K562 (cell line): ENCODE measurements around the gene SLC44A5. TPM values are rescaled to one million over a fixed set of nuclear protein-coding genes. Genes with fewer than 3 reads are reported as not detected.

ENCODE experiments used
- ATAC-seq: fragments of 200-7000 bp; cut with Tn5 transposase; 3 replicates; pipeline ENCODE4 v1.9.1; 2020; ENCODE audit warnings: moderate library complexity
- BruUV-seq: library from RNA; stranded (reverse); fragments of 400-500 nt; replicated peaks from 2 replicates; lab custom pipeline; 2021; lab: Mats Ljungman, UMichigan
- CTCF ChIA-PET: fragments of 300-600 bp; formaldehyde crosslinking; extraction: SDS; loops from one replicate; lab custom pipeline; 2021; ENCODE audit warnings: low intra/inter-chr PET ratio; lab: Yijun Ruan, JAX
- POLR2A ChIA-PET: fragments of 300-600, 350-650 bp; sonication (Branson Sonifier 250); formaldehyde crosslinking; extraction: SDS; loops from one replicate; lab custom pipeline; 2021; ENCODE audit warnings: antibody characterized with exemption, inconsistent platforms; lab: Yijun Ruan, JAX
- DNase-seq, 4 experiments: peaks; one replicate each; pipeline versions ENCODE4 v3.0.0 to v3.0.0-alpha.2; 2011 to 2018; ENCODE audit warnings: low spot score in 3 of 4, mixed read lengths in 3 of 4; ENCODE audit errors: extremely low read depth in 1 of 4
- FAIRE-seq: peaks from 2 replicates; lab custom pipeline; 2011; peaks lifted over from hg19 to GRCh38; lab: Jason Lieb, UNC
- H2AFZ ChIP-seq: 2 replicates; pipeline ENCODE4 v1.6.0; 2011; ENCODE audit warnings: low read depth, low read length, control low read depth, inconsistent platforms
- H3K27ac ChIP-seq: fragments of 200-600 bp; 3 replicates; pipeline ENCODE4 v1.8.0; 2011; ENCODE audit warnings: low read depth, mild to moderate bottlenecking, control low read depth, inconsistent platforms, low read length, moderate library complexity, mixed read lengths; ENCODE audit errors: extremely low read depth
- H3K27me3 ChIP-seq, 2 experiments: fragments of 300-600 bp in 1 of 2; 2 replicates in 1 of 2; 3 replicates in 1 of 2; pipeline versions ENCODE4 v1.6.0 to v1.8.0; 2011; ENCODE audit warnings: inconsistent platforms in 2 of 2, low read length in 2 of 2, mild to moderate bottlenecking in 1 of 2, mixed read lengths in 1 of 2, moderate library complexity in 1 of 2; ENCODE audit not compliant: control insufficient read depth in 2 of 2, insufficient read depth in 2 of 2
- H3K36me3 ChIP-seq: fragments of 300-600 bp; 3 replicates; pipeline ENCODE4 v1.8.0; 2011; ENCODE audit warnings: mild to moderate bottlenecking, low read length, inconsistent platforms; ENCODE audit not compliant: control insufficient read depth, insufficient read depth
- H3K4me1 ChIP-seq, 2 experiments: fragments of 200-600 bp in 1 of 2; replicated peaks in 1 of 2; 2 replicates in 1 of 2; 3 replicates in 1 of 2; pipeline versions ENCODE4 v1.5.1 to v1.8.0; 2011; ENCODE audit warnings: inconsistent platforms in 2 of 2, low read length in 2 of 2, mild to moderate bottlenecking in 1 of 2, mixed read lengths in 1 of 2, moderate library complexity in 1 of 2; ENCODE audit not compliant: control insufficient read depth in 2 of 2, insufficient read depth in 2 of 2
- H3K4me2 ChIP-seq: 2 replicates; pipeline ENCODE4 v1.6.1; 2011; ENCODE audit warnings: low read length, control low read depth, inconsistent platforms, mixed read lengths; ENCODE audit not compliant: insufficient read depth
- H3K4me3 ChIP-seq: fragments of 200-600 bp; sonication (generic), shearing (Covaris generic); 2 replicates; pipeline ENCODE4 v1.5.1; 2016; ENCODE audit warnings: control low read depth, inconsistent platforms
- H3K79me2 ChIP-seq: fragments of 200-600 bp; 3 replicates; pipeline ENCODE4 v1.8.0; 2011; ENCODE audit warnings: low read length, inconsistent platforms; ENCODE audit not compliant: control insufficient read depth, insufficient read depth
- H3K9ac ChIP-seq, 2 experiments: 2 replicates each; pipeline versions ENCODE4 v1.6.0 to v1.6.1; 2011; ENCODE audit warnings: low read depth in 2 of 2, low read length in 2 of 2, control low read depth in 1 of 2, inconsistent platforms in 1 of 2, mild to moderate bottlenecking in 1 of 2, mixed read lengths in 1 of 2; ENCODE audit not compliant: insufficient read depth in 1 of 2
- H3K9me1 ChIP-seq: one replicate; pipeline ENCODE4 v1.6.0; 2011; ENCODE audit warnings: inconsistent platforms, mild to moderate bottlenecking, low read length, moderate library complexity; ENCODE audit not compliant: control insufficient read depth, insufficient read depth
- H3K9me3 ChIP-seq: replicated peaks from 2 replicates; pipeline ENCODE4 v1.5.1; 2011; ENCODE audit warnings: low read depth, low read length, inconsistent platforms; ENCODE audit not compliant: control insufficient read depth, insufficient read depth
- H4K20me1 ChIP-seq: replicated peaks from 2 replicates; pipeline ENCODE4 v1.6.1; 2011; ENCODE audit warnings: low read length, inconsistent platforms, mixed read lengths; ENCODE audit not compliant: control insufficient read depth, insufficient read depth
- ARID1B ChIP-seq: fragments of 450-650 bp; IDR thresholded peaks from 2 replicates; pipeline ENCODE4 v1.6.1; 2016; ENCODE audit warnings: antibody characterized with exemption, mild to moderate bottlenecking, inconsistent platforms
- CBFA2T2 ChIP-seq: fragments of 450-650 bp; conservative IDR thresholded peaks from 2 replicates; pipeline ENCODE4 v1.6.1; 2017; ENCODE audit warnings: mild to moderate bottlenecking
- KDM1A ChIP-seq, 2 experiments: fragments of 450-650 bp; IDR thresholded peaks; 2 replicates each; pipeline ENCODE4 v1.6.1; 2016; ENCODE audit warnings: mild to moderate bottlenecking in 2 of 2
- RCOR1 ChIP-seq, 2 experiments: IDR thresholded peaks; 2 replicates each; pipeline ENCODE4 v1.6.1; 2012; ENCODE audit warnings: low read depth in 2 of 2, low read length in 2 of 2, borderline replicate concordance in 1 of 2, improper control_type of control experiment in 1 of 2
- WGBS: fragments of 100-300 bp; shearing (Covaris generic); methylation state at CpG from one replicate; pipeline ENCODE4 v1.1.6; 2016; ENCODE audit warnings: low coverage, mixed read lengths; ENCODE audit not compliant: insufficient coverage; ENCODE audit errors: missing lambda C conversion rate; 5-methylcytosine and 5-hydroxymethylcytosine counted together
- in situ Hi-C: fragments of 300-500 bp; cut with MboI; formaldehyde crosslinking; loops from 4 replicates; pipeline ENCODE4 v1.15.0; 2018; ENCODE audit warnings: inconsistent platforms, mixed read lengths
- intact Hi-C: fragments of 100-400 bp; cut with micrococcal nuclease; formaldehyde crosslinking; loops from 2 replicates; pipeline ENCODE4 v1.14.2; 2022
- polyA plus RNA-seq, 8 experiments: library from polyadenylated mRNA; depleted of rRNA in 4 of 8; stranded (reverse) in 5 of 8; unstranded in 3 of 8; fragments of >200 nt; fragmentation: Nextera tagmentation in 2 of 8; fragmentation: Illumina TruSeq in 1 of 8; extraction: Ambion mirVana in 2 of 8; extraction: Trizol in 1 of 8; gene quantifications; 2 replicates each; pipeline versions ENCODE4 v1.2.1 to v1.2.3, GENCODE V29; 2011 to 2014; ENCODE audit warnings: inconsistent platforms in 1 of 8, missing spikeins in 1 of 8
- total RNA-seq, 7 experiments: library from RNA; depleted of rRNA in 6 of 7; stranded (reverse); fragments of >200 nt in 6 of 7; fragmentation: Illumina TruSeq in 2 of 7; extraction: Trizol in 2 of 7; gene quantifications; 2 replicates each; pipeline versions ENCODE4 v1.2.1 to v1.2.3, GENCODE V29; 2011 to 2021; ENCODE audit warnings: low replicate concordance in 1 of 7
- TF ChIP-seq, protein P1 (sequence below), 2 experiments: fragments of 450-650 bp in 1 of 2; sonication (generic) in 1 of 2; formaldehyde crosslinking; conservative IDR thresholded peaks; 2 replicates each; pipeline versions ENCODE4 v1.4.0 to v1.8.1; 2020 to 2022; ENCODE audit warnings: mild to moderate bottlenecking in 1 of 2, missing genetic modification reagents in 1 of 2

SLC44A5 gene
- total and polyA plus RNA-seq, 9 of the 15 experiments (the other 6 are each of a cell fraction or from before 2014, with no cell fraction given), result 1.2 to 10.1 (median 3.2) TPM

DNA sequence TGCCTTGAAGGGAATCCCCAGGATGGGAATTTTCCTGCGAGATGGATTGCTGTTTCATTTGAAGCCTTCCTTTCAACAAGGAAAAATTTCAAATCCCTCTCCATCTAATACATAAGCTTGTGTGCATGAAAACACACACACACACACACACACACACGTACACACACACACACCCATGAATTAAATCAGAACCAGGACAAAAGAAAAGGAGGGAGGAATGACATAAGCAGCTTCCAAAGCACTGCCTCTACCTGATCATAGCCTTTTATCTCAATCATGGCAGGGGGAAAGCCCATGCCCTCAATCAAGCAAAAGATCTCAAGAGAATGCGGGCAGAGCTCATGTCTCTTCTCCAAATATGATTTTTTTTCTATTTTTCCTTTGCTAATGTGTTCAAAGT, 139.7 kb downstream of the SLC44A5 start:
- no peak overlapping the region for H3K9ac ChIP-seq
- in situ Hi-C loops (no loop called here), intact Hi-C loops (no loop called here)
- FAIRE-seq (no peak), ATAC-seq (peak; percentile 14; the same call in 2 of the 3 replicates), DNase-seq (peak in 1 of 4 experiments; percentile 14)
- no peak overlapping the region for H3K4me3 ChIP-seq
- CTCF ChIA-PET, result no interaction called here
- no peaks in the 10 kb centered on the region for H4K20me1 ChIP-seq
- peak overlapping the region; percentile 51; the same call in 1 of the 3 replicates for H3K27ac ChIP-seq
- TF ChIP-seq ARID1B, result 0 out of 2 replicates have a peak, but pooled peaks have one; percentile 18
- 0 out of 2 replicates have a peak, but pooled peaks have one; percentile 3 for TF ChIP-seq CBFA2T2
- TF ChIP-seq RCOR1 (IDR thresholded peaks at IDR 0.05; ENCODE audit: borderline replicate concordance in 1 of 2, low read depth in 2 of 2, low read length in 2 of 2), result peak in 1 of 2 experiments; percentile 30; a peak in 1 of 4 replicates
- peak; percentile 68 to 75; a peak in 3 of 4 replicates for TF ChIP-seq KDM1A (IDR thresholded peaks at IDR 0.05)
- TF ChIP-seq, protein P1, sequence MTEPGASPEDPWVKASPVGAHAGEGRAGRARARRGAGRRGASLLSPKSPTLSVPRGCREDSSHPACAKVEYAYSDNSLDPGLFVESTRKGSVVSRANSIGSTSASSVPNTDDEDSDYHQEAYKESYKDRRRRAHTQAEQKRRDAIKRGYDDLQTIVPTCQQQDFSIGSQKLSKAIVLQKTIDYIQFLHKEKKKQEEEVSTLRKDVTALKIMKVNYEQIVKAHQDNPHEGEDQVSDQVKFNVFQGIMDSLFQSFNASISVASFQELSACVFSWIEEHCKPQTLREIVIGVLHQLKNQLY (CRISPR knock-in tag; conservative IDR thresholded peaks at IDR 0.05), result no peak
- no peaks in the 10 kb centered on the region for H3K9me1 ChIP-seq
- no peak overlapping the region for H3K4me2 ChIP-seq
- no peaks in the 10 kb centered on the region for H3K27me3 ChIP-seq
- no peaks in the 10 kb centered on the region for H3K9me3 ChIP-seq
- peaks cover 18 to 42% of the 10 kb centered on the region in 2 experiments for H3K4me1 ChIP-seq
- BruUV-seq, result no TSS peak
- no peaks in the 10 kb centered on the region for H3K36me3 ChIP-seq
- H2AFZ ChIP-seq, result no peak overlapping the region
- POLR2A ChIA-PET, result interaction anchor here (1.4 kb wide), 1 partner anchor 21 kb away, joined by 3 read pairs; no protein-coding TSS in a partner anchor
- 21% methylated on average over 3 of the region's 3 CpGs for WGBS
- no peaks in the 10 kb centered on the region for H3K79me2 ChIP-seq
